OCI-LY1 (cell line): Measurements from ENCODE around the gene APOC3.

Experiments used
- CTCF ChIP-seq: fragments of 200-600 bp; sonication (generic), shearing (Covaris generic); IDR thresholded peaks from 2 replicates; pipeline ENCODE4 v1.5.1; 2017; ENCODE audit warnings: mild to moderate bottlenecking, antibody characterized with exemption, low read length, moderate library complexity, mixed read lengths
- EZH2 ChIP-seq: fragments of 200-600 bp; sonication (generic), shearing (Covaris generic); IDR thresholded peaks from 2 replicates; pipeline ENCODE4 v1.8.0; 2017; ENCODE audit warnings: borderline replicate concordance, mixed run types, mild to moderate bottlenecking, antibody characterized with exemption, low read length, moderate library complexity, mixed read lengths

DNA sequence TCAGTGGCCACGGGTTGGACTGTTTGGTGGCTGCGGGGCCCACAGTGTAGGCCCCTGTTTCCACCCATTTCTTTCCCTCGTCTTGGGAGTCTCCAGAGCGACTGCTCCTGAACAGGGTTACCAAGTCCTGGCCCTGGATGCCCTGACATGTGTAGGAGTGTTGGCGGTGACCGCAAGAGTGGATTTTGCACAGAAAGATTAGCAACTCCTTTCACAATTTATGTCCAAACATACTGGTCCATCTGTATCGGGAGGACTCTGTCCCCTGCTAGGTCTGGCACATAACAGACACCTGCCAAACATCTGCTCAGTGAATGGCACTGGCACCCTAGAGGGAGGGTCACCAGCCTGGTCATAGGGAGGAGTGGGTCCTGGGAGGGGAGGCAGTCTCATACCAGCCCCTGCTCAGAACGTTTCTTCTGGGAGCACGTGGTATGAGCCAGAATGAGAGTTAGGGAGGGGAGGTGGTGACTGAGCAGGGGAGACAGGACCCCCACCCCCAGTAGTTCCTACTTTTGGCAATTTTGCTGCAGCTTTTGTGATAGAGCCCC, 11.1 kb downstream of the APOC3 start:
- no peak for TF ChIP-seq CTCF
- TF ChIP-seq EZH2 = no peak
